DMS53 (cell line): Measurements from ENCODE around the gene GPHN.
A peak's percentile ranks its signal among the peaks of the same experiment; 100 is the strongest.

ENCODE experiments used
- DNase-seq: peaks from one replicate; lab custom pipeline; 2025; lab: John Stamatoyannopoulos, UW

GPHN gene

GRCh38 chr14:67167420-67168109 lies 659.6 kb downstream of the GPHN start:
- no peak for DNase-seq

- DNase-seq = no peak
These were observed 660.1 kb downstream of the GPHN start for GRCh38 chr14:67168110-67168441.

GRCh38 chr14:67170660-67171059 lies 662.7 kb downstream of the GPHN start:
- DNase-seq = no peak

- no peak for DNase-seq
These were observed 664.1 kb downstream of the GPHN start for GRCh38 chr14:67172056-67172455.

GRCh38 chr14:67172520-67172919 lies 664.6 kb downstream of the GPHN start:
- no peak for DNase-seq

GRCh38 chr14:67173719-67174118 lies 665.8 kb downstream of the GPHN start:
- DNase-seq = no peak

- DNase-seq = no peak
These were observed 678.3 kb downstream of the GPHN start for GRCh38 chr14:67186172-67186768.

GRCh38 chr14:67186789-67187584 lies 679.0 kb downstream of the GPHN start:
- DNase-seq = peak; percentile 2

- no peak for DNase-seq
These were observed 679.9 kb downstream of the GPHN start for GRCh38 chr14:67187826-67188225.

- DNase-seq = no peak
These were observed 680.4 kb downstream of the GPHN start for GRCh38 chr14:67188326-67188725.

GRCh38 chr14:67191768-67192290 lies 683.9 kb downstream of the GPHN start:
- no peak for DNase-seq

GRCh38 chr14:67192366-67192765 lies 684.4 kb downstream of the GPHN start:
- DNase-seq = no peak

- no peak for DNase-seq
These were observed 687.3 kb downstream of the GPHN start for GRCh38 chr14:67195279-67195678.

- DNase-seq = no peak
These were observed 691.1 kb downstream of the GPHN start for GRCh38 chr14:67199016-67199415.

GRCh38 chr14:67207810-67208209 lies 699.9 kb downstream of the GPHN start:
- no peak for DNase-seq

GRCh38 chr14:67218126-67218525 lies 710.2 kb downstream of the GPHN start:
- no peak for DNase-seq

GRCh38 chr14:67221248-67221981 lies 713.5 kb downstream of the GPHN start:
- no peak for DNase-seq

GRCh38 chr14:67221982-67222328 lies 714.0 kb downstream of the GPHN start:
- DNase-seq = no peak

- no peak for DNase-seq
These were observed 717.6 kb downstream of the GPHN start for GRCh38 chr14:67225523-67225922.

- DNase-seq = no peak
These were observed 720.5 kb downstream of the GPHN start for GRCh38 chr14:67228325-67228984.
